NCI-H1105 treated with DMSO at 0.1 percent for 48 hours (cell line): ENCODE measurements around the gene PLEKHA7.

Experiments
- DNase-seq: peaks from one replicate; lab custom pipeline; 2025; lab: John Stamatoyannopoulos, UW

Gene PLEKHA7

DNA sequence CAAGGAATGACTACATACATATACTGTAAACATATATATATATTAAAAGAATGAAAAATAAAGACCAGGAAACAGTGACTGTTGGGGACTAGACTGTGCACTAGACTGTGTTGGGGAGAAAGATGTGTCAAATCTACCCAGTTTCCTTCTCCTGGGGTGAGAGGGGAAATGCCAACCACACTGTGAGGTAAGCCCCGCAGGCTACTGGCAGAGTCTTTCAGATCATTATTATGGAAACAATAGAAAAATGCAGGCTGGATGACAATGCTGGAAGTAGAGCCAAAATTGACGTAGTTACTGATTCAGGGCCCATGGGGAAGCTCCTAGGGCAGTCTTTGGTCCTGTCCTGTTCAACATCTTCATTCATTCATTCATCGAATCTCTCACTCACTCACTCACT, 174.4 kb downstream of the PLEKHA7 start:
- no peak for DNase-seq

DNA sequence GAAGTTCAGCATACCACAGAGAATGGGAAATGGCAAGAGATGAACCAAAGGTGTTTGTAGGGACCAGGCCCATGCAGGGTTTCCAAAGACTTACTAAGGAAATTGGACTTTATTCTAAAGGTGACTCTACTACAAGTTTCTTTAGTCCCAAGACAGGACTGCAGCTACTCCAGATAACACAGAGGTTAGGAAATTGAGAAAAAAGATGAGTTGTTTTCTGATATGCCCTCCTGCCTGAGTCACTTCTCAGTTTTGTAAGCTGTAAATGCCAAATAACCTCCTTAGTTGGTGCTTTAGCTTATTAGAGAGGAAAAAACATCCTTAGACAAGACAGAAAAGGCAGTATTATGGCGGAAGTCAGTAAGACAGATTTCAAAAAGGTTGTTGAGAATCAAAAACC, 179.8 kb downstream of the PLEKHA7 start:
- no peak for DNase-seq

DNA sequence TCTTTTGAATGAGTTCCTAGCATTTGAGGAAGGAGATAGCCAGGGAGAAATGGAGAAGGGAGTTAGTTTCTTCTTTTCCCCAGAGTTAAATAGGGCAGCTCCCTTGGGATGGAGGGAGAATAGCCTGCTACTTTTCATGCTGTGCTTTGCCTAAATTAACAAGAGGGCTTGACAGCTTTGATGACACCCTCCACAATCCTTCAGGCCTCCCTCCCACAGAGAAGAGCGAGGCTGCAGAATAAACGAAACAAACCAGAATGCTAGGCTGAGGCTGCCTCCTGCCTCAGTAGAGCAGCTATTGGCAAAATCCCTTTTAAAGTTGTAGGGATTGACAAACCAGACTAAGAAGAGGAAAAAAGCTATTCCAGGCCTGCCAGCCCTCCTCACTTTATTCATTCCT, 181.2 kb downstream of the PLEKHA7 start:
- no peak for DNase-seq

DNA sequence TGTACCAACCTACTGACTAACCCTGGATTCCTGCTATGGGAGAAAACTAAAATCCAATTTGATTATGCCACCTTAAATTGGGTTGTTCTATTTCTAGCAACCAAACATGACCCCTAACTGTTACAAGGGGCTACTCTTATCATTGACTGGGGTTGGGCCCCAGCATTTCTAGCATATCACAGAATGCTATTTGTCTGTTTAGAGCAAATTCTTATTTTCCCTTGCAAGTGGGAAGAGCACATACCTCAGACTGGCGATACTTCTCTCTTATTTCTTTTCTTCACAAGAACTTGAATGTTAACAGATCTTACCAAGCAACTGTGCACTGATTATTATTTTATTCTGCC, 182.0 kb downstream of the PLEKHA7 start:
- DNase-seq, result no peak

DNA sequence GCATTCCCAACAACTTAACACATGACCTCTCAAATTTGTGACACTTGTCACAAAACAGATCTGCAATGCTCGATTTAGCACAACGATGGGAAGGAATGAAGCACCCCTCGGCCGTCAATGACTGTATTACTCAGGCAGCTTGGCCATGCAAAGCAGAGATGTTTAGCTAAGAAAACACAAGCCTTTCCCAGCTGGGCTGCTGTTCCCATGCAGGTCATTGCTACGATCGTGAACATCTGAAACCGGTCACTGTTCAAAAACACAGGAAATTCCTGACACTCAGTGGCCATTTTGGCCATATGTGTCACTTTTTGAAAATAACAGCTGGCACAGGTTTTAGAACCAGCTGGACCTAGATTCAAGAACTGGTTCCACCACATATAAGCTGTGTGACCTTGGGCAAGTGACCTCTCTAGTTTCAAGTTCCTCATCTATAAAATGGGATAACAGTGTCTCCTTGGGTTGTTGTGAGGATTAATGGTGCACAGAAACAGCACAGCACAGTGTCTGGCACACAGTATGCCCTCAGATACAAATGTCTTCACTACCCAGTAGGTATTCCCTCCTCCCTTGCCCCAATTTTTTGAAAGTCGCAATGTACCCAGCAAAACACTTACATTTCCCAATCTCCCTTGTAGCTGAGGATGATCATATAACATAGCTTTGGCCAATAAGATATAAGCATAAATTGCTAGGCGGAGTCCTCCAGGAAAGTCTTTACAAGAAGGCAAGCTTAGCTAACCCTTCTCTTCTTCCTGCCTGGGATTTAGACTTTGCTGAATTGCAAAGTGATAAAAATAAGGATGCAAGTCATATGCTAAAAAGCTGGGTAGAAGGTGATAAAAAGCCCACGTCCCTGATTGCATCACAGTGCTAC, 182.7 kb downstream of the PLEKHA7 start:
- DNase-seq, result no peak

DNA sequence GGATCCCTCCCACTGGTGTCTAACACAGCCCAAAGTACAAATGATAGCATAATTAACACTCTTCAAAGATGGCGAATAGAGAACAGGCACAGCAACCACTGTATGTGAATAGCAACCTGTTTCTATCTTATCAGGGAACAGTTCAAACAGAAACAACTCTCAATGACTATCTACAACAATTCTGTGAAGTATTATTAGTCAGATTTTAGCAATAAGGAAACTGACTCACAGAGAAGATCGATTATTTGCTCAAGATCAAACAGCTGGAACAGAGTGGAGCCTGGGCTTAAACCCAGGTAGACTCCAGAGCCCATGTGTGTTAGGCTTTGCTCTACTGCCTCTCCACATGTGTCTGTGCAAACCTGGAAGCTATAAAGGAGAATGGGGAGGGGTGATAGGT, 187.1 kb downstream of the PLEKHA7 start:
- no peak for DNase-seq

DNA sequence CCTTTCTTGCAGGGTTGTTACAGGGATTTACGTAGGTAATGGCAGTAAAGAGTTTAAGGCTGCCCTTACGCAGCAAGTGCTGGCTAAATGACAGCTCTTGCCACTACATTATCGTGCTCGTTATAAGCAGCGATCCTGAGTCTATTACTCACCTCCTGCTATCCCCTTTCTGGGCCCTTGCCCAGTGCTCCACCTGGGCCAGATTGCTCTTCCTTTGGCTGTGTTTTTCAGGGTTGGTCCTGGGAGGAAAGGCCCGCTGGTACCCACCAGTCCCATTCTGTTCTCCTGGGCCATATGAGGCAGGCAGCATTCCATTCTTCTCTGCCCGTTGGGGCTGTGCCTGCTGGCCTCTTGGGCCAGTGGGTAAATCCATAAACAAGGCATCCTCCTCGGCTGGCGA, 188.2 kb downstream of the PLEKHA7 start:
- DNase-seq, result no peak

DNA sequence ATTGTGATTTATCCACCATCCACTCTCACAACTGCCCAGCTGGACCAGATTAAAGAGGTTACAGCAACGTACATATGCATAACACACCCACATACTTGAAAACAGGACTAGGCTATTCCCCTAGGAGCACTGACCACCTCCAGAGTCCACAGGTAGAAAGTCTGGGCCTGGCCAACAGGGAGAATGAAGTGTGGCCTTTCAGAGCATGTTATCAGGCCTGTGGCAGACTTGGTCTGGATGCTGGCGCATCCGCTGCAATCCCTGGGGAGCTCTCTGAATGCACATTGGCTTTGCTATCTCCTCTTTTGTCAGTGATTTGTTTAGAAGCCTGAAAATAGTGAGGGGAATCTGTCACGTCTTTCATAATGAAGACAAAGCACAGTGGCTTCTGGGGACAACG, 189.1 kb downstream of the PLEKHA7 start:
- DNase-seq, result no peak

DNA sequence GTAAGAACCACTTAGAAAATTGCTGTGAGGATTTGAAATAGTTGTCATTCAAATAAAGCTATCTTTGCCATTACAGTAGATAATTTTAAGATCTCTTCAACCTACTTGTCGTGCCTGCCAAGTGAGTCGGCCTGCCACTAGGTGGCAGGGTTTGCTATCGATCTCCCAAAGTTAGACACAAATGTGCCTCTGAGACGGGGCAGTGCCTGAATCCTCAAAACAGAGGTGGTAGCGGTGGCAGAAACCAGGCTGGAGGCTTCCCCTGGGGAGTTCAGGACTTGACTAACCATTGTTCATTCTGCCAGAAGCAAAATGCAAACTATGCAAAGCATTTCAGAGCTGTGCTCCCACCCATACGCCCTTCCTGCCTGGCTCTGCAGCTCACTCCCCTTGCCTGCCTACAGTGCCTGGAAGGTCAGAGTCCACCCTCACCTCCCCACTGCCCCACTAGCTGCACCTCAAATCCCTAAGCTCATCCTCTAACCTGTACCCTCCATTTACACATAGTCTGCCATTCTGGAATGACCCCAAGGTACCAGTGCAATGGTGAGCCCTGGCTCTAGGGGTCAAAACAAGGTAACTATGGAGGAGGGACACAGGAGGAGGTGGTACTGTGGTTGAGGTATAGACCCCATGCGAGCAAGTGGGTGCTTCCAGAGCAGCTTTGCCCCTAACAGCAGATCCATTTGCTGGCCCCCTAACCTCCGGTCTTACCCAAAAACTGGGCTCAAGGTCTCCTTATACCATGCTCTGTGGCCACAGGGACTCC, 193.7 kb downstream of the PLEKHA7 start:
- DNase-seq, result peak; percentile 69

DNA sequence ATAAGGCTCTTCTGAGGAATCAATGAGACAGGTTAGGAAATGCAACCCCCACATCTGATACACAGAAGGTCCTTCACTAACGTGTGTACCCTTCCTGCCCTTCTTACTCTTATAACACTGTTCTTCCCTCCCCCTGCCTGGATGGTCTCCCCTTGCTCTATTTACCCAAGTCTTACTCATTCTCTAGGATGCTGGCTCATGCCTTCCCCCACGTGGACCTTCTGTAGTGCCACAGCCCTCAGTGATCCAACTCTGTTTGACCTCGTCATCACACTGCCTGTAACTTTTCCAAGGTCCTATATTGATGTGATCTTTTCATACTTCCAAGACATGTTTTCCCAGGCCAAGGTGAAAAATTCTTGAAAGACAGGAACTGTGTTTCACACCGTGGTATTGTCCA, 195.9 kb downstream of the PLEKHA7 start:
- DNase-seq, result no peak

DNA sequence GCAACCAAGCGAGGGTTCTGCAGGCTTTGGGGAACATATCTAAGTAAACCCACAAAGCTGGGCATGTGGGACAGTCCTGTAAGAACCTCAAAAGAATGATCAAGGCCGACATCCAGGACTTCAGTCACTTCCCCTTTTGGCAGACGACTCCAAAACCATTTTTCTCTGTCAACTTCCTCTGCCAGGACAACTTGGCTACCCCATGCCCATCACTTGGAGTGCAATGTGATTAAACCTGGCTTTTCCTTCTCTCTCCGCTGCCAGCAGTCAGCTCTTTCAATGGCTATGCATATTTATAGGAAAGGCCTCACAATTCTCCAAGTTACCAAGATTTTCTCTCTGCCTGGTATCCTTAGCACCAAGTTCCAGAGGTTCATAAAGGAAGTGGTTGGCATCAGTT, 196.9 kb downstream of the PLEKHA7 start:
- DNase-seq, result no peak

DNA sequence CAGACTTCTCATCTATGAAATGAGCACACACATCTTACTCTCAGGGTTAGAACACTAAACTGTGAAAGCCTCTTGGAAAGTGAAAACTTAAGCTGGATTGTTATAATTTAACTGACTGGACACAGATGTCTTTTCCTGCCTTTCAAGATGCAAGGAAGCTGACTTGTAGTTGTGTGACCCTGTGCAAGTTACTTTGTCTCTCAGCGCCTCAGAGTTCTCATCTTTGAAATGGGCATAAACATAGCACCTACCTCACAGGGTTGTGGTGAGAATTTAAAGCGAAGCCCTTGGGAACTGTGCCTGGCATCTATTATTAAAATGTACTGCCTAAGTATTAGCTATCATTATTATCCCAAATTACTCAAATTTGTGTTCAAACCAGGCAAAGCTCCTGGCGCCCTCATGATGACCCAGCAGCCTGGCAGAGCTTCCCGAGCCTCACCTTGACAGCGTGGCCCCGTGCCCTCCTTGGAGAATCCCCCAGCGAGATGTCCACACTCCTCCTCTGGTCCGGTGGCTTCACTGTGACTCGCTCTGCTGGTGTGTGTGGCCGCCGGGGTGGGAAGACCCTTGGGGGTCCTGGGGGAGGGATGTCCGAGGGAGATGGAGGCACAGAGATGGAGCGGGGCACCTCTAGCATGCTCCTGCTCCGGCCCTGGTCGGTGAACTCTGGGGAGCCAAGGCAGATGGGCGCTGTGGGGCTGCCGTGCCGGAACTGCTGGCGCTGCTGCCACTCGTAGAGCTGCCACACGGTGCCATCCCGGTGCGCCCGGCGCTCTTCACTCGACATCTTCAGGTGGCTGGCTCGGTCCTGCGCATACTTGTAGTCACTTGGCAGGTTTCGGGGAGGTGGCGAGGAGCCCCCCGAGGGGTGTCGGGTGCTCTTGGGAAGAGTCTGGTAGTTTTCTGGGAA, 197.6 kb downstream of the PLEKHA7 start:
- DNase-seq, result no peak

DNA sequence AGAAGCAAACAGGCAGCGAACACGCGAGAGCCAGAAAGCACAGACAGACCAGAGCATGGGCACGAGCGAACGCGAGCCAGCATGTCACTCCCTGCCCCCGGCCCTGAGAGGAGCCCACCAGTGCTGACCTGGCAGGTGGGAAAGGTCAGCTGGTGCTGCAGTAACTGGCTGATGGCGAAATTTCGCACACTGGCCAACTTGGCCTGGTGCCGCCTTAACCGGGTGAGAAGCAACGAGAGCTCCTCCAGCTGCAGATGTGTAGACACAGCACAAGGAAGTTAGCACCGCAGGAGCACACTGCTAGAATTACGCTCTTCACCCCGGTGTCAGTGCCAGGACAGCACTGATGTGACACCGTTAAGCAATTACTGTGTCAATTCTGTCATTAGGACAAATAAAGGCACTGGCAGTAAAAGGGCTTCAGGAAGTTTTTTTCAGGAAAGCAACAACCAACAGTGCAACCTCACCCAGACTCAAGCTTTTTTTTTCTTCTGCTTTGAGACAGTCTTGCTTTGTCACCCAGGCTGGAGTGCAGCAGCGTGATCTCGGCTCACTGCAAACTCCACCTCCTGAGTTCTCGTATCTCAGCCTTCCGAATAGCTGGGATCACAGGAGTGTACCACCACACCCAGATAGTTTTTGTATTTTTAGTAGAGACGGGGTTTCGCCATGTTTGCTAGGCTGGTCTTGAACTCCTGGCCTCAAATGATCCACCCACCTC, 199.0 kb downstream of the PLEKHA7 start:
- peak; percentile 38 for DNase-seq

DNA sequence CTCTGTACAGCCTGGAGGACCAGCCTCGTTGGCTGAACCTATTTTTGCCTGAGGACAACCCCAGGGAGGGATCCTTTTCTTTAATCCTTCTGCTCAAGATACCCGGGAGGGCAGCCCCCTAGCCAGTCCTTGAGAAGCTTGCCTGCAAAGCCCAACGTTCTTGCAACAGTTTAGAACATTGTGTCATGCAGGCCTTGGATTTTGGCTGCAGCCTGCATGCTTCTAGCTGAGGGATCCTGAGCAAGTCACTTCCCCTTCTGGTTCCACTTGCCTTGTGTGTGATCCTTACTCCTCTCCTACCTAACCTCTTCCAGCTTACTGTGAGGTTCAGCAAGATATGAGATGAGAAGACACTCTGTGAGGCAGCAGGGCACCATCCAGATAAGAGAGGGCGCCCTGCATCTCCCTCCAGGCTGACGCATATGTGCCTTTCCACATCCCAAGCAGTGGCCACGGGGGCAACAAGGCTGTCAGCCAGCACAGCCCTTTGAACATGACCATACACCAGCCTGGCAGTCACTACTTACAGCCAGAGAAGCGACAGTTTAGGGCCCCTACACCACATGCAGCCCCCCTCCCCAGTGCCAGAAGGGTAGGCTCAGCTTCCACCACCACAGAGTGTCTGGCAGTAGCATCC, 199.7 kb downstream of the PLEKHA7 start:
- no peak for DNase-seq

DNA sequence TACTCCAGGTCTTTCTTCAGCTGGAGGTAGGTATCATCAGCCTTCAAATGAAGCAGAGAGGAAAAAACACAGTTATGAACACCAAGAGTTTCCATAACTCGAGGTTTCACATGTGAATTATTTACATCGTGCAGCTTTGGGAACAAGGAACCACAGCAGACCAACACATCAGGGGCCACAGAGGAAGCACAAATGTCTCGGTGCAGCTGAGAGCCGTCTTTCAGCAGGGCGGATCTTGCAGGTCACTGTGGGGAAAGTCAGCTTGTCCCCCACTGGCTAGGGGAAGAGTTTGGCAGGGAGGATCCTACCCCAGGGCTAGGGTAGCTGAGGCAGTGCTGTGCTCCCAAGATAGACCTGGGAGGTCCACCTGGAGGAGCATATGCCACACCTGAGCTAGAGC, 201.1 kb downstream of the PLEKHA7 start:
- DNase-seq, result no peak

DNA sequence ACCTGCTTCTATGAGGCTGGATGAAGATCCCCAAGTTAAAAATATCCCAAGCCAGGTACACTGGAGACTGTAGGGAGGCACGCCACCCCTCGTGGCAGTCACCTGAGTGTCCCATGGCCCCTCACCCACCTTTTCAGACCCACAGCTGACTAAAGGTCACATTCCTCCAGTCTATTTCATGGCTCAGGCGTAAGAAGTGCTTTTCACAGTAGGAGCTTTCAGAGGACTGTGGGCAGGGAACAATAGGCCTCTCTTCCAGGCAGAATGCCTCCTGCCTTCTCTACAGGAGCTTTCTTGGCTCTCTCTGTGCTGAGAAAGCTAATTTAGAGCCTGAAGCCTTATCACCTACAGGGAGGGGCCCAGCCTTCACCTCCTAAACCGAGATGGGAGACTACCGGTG, 201.9 kb downstream of the PLEKHA7 start:
- DNase-seq, result no peak

DNA sequence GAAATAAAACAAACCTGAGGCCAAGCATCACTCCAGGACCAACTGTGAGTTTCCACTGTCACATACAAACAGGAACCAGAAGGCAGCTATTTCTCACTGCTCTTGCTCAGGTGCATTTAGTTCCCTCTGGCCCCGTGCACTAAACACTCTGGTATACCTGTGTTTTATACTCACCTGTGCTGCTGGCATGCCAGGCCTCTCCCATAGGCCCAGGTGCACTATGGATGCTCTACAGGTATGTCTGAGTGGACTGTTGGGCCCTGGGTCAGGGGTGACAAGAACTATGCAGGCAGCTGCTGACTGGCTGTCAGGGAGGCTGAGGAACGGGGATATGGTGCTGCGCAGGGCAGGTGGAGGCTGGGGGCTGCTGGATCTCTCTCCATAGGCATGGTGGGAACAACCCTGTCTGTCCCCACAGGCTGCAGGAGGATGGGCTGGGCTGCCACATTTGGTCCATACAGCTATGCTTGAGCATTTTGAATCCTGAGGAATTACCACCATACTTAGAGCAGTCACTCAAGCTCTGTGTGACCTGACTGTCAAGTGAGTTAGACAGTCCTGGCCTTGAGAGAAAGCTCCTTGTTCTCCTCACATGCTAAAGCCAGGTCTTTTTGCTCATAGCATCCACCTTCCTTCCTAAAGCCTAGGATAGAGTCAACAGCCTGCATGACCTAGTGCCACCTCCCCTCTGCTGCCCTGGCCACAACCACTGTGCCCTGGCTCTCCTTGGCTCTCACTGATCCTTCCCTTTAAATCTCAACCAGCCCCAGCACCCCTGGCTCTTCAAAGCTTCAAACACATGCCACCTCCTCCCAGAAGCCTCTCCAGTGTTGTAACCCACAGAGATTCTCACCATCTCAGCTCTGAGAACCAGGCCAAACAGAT, 202.8 kb downstream of the PLEKHA7 start:
- no peak for DNase-seq

DNA sequence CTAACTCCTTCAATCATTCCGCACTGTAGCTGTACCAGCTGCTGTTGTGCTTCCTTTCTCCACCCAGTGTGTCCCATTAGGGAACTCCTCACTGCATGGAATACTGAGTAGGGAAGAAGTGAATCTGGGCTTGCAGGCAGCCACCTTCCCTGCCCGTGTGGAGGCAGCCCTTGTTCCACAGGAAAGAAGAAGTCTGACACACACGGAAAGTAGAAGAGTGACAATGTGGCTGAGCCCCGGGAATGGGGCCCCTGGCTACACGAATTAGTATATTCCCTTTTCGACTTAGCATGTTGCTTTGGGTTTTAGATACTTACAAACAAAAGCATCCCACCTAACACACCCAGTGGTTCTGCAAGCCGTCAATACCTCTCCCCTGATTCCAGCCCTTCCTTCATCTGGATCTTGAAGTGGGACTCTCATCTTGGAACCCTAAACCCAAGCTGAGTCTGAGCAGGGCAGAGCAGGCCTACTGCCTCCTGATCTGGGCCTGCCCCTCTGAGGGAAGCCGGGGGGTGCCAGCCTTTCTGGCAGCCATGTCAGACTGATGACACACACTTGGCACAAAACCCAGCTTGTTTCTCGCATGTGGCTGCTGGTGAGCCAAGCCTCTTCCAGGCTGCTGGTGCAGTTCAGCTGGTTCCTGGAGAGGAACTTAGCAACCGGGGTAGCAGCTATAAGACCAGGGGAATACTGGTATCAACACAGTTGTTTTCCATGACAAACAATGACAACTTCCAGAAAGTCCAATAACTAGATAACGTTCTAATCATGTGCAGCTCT, 204.1 kb downstream of the PLEKHA7 start:
- DNase-seq, result no peak

DNA sequence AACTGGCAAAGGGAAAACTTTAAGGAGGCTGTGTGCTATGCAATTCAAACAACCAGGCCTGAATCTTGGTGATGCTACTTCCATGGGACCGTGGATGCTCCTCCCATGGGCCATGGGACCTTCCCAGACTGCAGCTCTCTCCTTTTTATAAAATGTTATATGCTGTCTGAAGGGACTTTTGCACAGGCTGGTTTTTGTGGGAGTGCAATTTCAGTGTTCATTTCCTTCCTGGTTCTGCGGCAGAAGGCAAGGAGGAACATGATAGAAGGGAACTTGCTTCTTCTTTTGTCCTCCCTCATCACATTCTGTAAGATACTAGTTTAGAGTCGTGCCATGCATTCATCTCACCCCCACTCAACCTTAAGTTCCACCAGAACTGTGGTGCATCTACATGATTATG, 206.9 kb downstream of the PLEKHA7 start:
- DNase-seq, result no peak
